Omental fat pad (tissue), 4 donors: ENCODE measurements around the gene BEAN1. TPM values are rescaled to one million over a fixed set of nuclear protein-coding genes. Genes with fewer than 3 reads are reported as not detected.
"Not testable (repeated sequence)": the region's sequence is repeated elsewhere in the genome, so short reads cannot be mapped to it uniquely, and the experiment has no call there.

Experiments
- ATAC-seq: fragments of 150-250 bp; one replicate; pipeline ENCODE4 v1.9.1; 2016; ENCODE audit warnings: mild to moderate bottlenecking, moderate library complexity; ENCODE audit not compliant: low FRiP score
- DNase-seq: peaks from one replicate; pipeline ENCODE4 v3.0.0-alpha.2; 2019; ENCODE audit warnings: low spot score
- total RNA-seq, 4 donors: library from RNA; depleted of rRNA; stranded (reverse); fragments of >200 nt; gene quantifications; one replicate each; pipeline ENCODE4 v1.1.0, GENCODE V29; 2016
- TF ChIP-seq, protein P1 (sequence below), 3 donors: fragments of 450-650 bp; IDR thresholded peaks; one replicate each; pipeline ENCODE4 v1.5.1; 2016 to 2017; ENCODE audit warnings: antibody characterized with exemption in 3 of 3, mild to moderate bottlenecking in 3 of 3, moderate library complexity in 2 of 3

Gene BEAN1
- total RNA-seq, 4 donors from 2014 or later = 0.94 to 2.2 (median 1.3) TPM; not detected in 1

- TF ChIP-seq, protein P1, sequence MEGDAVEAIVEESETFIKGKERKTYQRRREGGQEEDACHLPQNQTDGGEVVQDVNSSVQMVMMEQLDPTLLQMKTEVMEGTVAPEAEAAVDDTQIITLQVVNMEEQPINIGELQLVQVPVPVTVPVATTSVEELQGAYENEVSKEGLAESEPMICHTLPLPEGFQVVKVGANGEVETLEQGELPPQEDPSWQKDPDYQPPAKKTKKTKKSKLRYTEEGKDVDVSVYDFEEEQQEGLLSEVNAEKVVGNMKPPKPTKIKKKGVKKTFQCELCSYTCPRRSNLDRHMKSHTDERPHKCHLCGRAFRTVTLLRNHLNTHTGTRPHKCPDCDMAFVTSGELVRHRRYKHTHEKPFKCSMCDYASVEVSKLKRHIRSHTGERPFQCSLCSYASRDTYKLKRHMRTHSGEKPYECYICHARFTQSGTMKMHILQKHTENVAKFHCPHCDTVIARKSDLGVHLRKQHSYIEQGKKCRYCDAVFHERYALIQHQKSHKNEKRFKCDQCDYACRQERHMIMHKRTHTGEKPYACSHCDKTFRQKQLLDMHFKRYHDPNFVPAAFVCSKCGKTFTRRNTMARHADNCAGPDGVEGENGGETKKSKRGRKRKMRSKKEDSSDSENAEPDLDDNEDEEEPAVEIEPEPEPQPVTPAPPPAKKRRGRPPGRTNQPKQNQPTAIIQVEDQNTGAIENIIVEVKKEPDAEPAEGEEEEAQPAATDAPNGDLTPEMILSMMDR (IDR thresholded peaks at IDR 0.05) = no peak
- DNase-seq (no peak), ATAC-seq (no peak)
These were observed 82.5 kb downstream of the BEAN1 start for GRCh38 chr16:66509576-66509975.

- ATAC-seq = no peak
- DNase-seq = no peak
- TF ChIP-seq, protein P1 (IDR thresholded peaks at IDR 0.05) = no peak
These were observed 83.2 kb downstream of the BEAN1 start for GRCh38 chr16:66510298-66510697.

DNA sequence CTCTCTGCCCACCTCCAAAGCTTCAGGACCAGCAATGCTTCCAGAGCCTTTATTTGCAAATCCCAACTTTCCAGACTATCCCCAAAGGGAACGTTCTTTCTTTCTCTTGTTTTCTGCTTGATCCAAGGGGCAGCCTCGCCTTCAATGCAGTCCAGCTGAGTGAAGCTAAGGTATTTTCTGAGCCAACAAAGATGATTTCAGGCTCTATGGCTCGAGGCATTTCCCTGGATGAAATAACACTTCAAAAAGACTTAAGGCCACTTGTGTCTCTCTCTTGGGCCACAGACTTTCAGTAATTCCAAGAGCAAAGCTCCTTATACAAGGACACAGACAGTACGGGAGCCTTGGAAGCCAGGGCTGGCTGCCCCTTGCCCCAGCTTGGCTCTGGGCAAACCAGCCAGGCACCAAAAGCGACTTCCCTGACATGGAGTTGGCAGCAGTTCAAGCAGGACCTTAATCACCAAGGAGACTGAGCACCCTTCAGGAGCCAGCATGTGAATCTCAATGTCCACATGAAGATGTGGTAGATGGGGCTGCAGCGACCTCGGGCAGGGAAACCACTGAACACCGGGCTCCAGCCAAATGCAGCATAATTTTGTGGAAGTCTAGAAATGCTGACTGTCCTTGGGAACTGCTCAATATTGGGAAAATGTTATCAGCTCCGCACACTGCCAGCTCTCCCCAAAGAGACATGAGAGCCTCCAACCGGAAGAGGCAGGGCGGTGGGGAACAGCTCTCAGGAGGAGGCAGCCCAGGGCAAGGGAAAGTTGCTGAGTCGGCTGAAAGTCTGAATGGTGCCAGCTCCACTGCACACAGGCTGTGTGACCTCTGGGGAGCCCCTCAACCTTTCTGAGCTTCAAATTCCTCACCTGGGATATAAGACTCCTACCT is 83.9 kb downstream of the BEAN1 start:
- DNase-seq (no peak), ATAC-seq (peak; percentile 17)
- TF ChIP-seq, protein P1 (IDR thresholded peaks at IDR 0.05) = no peak

DNA sequence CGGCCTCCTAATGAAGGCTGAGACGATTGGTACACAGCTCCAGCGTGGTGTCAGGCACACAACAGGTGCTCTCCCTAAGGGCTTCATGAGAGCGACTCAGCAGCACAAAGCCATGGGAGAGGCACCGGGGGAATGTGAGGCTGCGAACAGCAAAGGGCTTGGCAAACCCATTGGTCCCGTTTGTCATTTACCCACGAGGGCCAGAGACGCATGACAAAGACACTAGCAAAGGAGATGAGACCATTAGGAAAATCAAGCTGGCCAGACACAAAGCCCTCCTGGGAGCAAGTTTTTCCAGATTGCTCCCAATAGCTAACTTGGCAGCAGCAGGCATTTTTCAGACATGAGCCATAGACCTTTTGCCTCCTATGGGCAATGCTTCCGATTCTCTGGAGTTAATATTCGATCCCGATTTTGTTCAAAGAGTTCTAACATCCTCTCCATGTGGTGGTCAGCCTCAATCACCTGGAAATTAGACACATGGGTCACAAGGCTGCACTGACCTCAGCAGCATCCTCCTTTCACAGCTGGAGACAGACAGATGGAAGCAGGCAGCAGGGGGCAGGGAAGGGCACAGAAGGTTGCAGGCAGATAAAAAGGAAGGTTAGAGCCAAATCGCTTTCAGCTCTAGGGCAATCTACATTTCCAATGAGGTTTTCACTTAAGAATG is 84.6 kb downstream of the BEAN1 start:
- peak; percentile 42 for ATAC-seq
- DNase-seq = no peak

GRCh38 chr16:66512272-66513110 is 85.4 kb downstream of the BEAN1 start:
- TF ChIP-seq, protein P1 (IDR thresholded peaks at IDR 0.05) = no peak
- ATAC-seq (no peak), DNase-seq (no peak)

More for the DNA sequence above, 84.6 kb downstream of the BEAN1 start:
- TF ChIP-seq, protein P1 (IDR thresholded peaks at IDR 0.05) = no peak

- TF ChIP-seq, protein P1 (IDR thresholded peaks at IDR 0.05) = no peak
- DNase-seq (no peak), ATAC-seq (no peak)
These were observed 86.1 kb downstream of the BEAN1 start for GRCh38 chr16:66513111-66513723.

GRCh38 chr16:66514391-66514790 is 87.3 kb downstream of the BEAN1 start:
- not testable (repeated sequence) for DNase-seq

GRCh38 chr16:66514980-66515595 is 88.0 kb downstream of the BEAN1 start:
- not testable (repeated sequence) for DNase-seq, ATAC-seq

More at GRCh38 chr16:66514391-66514790, 87.3 kb downstream of the BEAN1 start:
- ATAC-seq = not testable (repeated sequence)
